Measurements from ENCODE around the gene PDCD6IP. TPM values are rescaled to one million over a fixed set of nuclear protein-coding genes. Genes with fewer than 3 reads are reported as not detected.
A peak's percentile ranks its signal among the peaks of the same experiment; 100 is the strongest.
"Not testable (repeated sequence)": the region's sequence is repeated elsewhere in the genome, so short reads cannot be mapped to it uniquely, and the experiment has no call there.

PDCD6IP gene, protein sequence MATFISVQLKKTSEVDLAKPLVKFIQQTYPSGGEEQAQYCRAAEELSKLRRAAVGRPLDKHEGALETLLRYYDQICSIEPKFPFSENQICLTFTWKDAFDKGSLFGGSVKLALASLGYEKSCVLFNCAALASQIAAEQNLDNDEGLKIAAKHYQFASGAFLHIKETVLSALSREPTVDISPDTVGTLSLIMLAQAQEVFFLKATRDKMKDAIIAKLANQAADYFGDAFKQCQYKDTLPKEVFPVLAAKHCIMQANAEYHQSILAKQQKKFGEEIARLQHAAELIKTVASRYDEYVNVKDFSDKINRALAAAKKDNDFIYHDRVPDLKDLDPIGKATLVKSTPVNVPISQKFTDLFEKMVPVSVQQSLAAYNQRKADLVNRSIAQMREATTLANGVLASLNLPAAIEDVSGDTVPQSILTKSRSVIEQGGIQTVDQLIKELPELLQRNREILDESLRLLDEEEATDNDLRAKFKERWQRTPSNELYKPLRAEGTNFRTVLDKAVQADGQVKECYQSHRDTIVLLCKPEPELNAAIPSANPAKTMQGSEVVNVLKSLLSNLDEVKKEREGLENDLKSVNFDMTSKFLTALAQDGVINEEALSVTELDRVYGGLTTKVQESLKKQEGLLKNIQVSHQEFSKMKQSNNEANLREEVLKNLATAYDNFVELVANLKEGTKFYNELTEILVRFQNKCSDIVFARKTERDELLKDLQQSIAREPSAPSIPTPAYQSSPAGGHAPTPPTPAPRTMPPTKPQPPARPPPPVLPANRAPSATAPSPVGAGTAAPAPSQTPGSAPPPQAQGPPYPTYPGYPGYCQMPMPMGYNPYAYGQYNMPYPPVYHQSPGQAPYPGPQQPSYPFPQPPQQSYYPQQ
- 156 and 172 TPM in 2 replicates for total RNA-seq

DNA sequence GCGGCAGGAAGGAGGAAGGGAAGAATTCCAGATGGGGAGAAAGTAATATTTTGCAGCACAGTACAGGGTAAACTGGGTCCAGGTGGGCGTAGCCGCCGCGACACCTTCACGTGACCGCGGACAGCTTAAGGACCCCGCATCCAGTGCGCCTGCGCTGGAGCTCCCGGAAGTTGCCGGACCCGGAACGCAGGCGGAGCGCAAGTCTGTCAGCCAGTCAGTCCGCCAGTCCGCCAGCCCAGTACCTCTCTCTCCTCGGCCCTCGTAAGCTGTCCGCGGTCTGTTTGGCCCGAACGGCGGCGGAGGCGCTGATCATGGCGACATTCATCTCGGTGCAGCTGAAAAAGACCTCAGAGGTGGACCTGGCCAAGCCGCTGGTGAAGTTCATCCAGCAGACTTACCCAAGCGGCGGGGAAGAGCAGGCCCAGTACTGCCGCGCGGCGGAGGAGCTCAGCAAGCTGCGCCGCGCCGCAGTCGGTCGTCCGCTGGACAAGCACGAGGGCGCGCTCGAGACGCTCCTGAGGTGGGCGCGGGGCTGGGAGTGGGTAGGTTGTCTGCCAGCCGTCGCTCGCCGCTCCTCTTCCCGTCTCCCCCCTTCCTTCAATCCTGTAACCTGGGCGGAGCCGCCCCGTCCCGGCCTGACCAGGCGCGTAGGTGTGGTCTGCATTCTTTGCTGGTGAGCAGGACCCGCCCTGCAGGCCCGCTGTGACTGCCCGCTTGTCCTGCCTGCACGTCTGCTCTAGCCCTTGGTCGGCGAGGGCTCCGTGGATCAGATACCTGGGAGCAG, at the start of gene PDCD6IP:
PDCD6IP (plus strand) TSS at position 213 of the 784 bp plus-strand sequence; CDS start at position 312, 99 bp downstream.
- peak; percentile 48 for DNase-seq (ENCODE audit: extremely low read depth, low read depth, low spot score)

DNA sequence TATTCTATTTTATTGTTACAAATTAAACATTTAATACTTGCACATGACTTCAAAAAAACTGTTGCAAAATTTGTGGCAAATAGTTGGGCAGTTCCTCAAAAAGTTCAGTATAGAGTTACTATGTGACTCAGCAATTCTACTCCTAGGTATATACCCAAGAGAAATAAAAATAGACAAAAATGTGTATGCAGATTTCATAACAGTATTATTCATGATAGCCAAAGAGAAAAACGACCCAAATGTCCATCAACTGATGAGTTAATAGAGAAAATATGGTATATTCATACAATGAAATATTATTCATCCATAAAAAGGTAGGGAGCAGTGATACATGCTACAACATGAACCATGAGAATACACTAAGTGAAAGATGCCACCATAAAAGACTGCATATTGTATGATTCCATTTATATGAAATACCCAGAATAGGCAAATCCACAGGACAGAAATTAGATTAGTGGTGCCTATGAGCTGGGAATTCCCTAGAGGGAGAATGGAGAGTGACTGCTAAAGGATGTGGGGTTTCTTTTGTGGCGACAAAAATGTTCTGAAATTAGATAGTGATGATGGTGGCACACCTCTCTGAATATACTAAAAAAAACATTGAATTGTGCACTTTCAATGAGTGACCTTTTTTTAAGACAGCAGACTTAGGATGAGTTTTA, 48.8 kb upstream of the PDCD6IP start:
- DNase-seq (ENCODE audit: extremely low read depth, low read depth, low spot score): no peak

DNA sequence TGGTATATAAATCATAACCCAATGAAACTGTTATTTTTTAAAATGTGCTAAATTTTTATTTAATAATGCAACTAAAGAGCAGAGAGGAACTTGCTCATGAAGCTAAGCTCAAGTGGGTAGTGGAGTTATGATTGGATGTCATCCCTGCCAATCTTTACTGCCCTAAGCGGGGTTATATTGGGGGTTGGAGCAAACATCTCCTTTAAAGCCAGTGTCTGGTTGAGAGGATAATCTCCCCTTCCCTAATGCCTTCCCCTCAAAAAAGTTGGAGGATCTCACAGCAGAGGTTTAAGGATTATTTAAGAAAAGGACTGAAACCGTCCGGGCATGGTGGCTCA, 48.2 kb upstream of the PDCD6IP start:
- DNase-seq (ENCODE audit: extremely low read depth, low read depth, low spot score): no peak

DNA sequence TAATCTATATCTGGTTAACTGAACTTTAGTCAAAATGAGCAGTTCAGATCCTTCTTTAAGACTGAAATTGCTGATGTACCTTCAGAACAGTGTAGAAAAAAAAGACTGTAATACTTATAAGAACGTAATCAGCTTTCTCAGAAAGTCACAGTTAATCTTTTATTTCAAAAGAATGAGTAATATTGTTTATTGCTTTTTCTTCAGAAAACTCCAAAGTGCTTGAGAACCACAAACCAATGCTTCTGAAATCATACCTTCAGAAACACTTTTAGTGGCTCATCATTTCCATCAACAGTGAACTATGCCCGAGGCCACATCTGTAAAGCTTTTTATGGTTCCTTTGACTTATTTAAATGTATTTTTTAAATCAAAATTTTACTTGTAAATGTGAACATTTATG, 47.1 kb upstream of the PDCD6IP start:
- DNase-seq (ENCODE audit: extremely low read depth, low read depth, low spot score): no peak

DNA sequence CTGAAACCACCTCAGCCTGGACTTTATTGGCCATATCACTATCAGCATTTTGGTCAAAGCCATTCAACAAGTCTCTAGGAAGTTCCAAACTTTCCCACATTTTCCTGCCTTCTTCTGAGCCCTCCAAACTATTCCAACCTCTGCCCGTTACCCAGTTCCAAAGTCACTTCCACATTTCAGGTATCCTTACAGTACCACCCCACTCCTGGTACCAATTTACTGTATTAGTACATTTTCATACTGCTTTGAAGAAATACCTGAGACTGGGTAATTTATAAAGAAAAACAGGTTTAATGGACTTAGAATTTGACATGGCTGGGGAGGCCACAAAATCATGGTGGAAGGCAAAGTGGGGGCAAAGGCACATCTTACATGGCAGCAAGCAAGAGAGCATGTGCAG, 44.0 kb upstream of the PDCD6IP start:
- DNase-seq (ENCODE audit: extremely low read depth, low read depth, low spot score): not testable (repeated sequence)

DNA sequence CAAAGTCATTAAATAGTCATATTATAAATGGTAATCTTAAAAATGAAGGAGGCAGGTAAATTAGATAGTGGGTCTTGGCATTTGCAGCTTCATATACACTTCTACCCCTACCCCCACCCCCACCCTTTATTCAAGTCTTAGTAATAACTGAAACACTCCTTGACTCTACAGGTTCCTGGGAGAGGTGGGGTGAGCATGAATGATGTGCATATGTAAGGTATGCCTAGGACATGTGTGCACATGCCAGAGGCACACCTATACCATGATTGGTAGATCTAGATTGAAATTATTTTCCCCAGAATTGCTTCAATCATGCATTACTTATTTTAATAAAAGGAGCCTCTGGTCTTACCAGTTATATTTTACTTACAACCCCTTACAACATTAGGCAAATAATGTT, 40.1 kb upstream of the PDCD6IP start:
- no peak for DNase-seq (ENCODE audit: extremely low read depth, low read depth, low spot score)

DNA sequence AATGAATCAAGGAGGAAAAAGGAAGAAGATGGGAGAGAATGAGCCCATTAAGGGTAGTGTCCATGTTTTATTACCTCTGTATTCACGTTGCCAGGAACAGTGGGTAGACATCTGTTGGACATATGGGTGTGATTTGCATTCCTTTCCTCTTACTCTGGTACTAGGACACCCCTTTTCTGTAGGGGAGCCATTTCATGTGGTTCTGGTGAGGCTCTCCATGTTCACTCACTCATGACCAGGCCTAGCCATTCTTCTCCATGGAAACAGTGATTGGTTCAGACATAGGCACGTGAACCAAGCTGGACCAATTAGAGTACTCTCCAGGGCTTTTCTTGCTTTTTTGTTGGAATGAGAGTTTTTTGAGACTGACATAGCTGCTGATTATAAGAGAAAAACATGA, 39.6 kb upstream of the PDCD6IP start:
- DNase-seq (ENCODE audit: extremely low read depth, low read depth, low spot score): no peak

DNA sequence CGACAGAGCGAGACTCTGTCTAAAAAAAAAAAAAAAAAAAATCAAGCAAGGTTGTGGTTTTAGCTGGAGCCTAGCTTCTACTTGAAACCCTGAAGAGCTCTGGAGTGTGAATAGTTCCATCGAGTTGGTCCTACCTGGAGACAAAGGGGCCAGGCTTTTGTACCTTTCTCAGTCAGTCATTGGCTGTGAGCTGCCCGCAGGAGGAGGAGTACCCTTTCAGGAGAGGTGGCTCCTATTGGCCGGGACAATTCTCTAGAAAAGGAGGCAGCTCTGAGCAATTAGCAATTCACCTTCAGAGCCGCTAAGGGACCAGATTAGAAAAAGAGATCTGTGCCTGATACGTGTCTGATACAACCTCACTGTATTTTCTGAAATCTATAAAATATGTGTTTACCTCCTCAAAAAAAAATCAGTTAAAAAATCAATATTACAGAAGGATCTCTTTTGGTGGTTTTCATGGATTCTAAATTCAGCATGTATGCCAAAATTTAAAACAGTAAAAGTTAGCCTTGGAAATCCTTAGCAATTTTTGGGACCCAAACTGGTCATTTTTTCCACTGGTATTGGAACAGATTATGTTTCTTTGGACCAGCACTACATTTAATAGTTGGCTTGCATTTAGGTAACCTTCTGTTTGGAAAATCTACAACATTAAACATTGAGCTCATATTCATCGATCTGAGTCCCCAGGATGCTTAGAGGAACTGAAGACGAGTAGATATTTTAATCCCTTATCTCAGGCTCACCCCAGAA, 29.7 kb upstream of the PDCD6IP start:
- DNase-seq (ENCODE audit: extremely low read depth, low read depth, low spot score): no peak

DNA sequence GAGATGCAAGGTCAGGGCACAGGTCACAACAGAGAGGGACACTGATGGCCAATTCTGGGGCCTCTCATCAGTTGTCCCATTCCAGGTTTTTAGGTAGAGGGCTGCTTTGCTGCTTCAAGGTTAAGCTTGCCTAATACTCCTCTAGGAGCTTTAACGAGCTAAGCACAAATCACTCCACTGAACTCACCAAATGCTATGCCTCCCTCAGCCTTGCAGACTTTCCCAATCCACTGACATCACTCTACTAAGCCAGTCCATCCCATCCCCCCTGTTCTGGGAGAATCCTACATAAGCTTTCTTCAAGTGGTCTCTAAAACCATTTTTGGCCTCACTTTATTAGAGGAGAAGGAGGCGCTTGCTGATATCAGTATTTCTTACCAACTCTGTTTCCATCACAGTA, 24.8 kb upstream of the PDCD6IP start:
- no peak for DNase-seq (ENCODE audit: extremely low read depth, low read depth, low spot score)

DNA sequence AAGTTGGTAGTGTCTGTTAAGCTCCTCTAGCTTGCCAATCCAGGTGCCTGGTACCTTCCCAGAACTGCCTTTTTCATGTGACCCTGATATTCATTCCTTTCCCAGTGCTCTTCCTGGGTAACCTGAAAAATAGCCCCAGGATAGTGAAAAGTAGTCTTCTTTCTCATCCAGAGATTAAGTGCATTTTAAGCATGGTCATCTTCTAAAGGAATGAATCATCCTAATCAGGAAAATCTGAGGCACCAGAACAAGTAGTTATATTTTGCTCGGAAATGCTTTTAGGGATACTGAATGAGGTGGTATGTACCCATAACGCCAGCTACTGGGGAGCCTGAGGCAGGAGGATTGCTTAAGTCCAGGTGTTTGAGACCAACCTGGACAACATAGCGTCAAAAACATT, 23.1 kb upstream of the PDCD6IP start:
- no peak for DNase-seq (ENCODE audit: extremely low read depth, low read depth, low spot score)

DNA sequence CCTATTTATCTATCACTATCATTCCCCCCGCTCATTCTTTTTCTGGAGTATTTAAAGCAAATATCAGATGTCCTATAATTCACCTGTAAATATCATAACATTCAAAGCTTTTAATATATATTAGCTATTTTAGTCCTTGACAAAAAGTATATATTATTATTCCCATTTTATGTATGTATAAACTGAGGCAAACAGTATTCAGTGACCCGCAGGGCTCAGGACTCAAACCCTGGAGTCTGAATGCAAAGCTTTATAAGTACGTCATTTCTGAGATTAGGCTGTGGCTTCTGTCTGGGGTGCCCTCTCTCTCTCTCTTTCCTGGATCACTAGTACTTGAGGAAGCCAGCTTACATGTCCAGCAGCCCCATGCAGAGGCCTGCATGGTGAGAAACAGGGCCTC, 20.4 kb upstream of the PDCD6IP start:
- DNase-seq (ENCODE audit: extremely low read depth, low read depth, low spot score): no peak

DNA sequence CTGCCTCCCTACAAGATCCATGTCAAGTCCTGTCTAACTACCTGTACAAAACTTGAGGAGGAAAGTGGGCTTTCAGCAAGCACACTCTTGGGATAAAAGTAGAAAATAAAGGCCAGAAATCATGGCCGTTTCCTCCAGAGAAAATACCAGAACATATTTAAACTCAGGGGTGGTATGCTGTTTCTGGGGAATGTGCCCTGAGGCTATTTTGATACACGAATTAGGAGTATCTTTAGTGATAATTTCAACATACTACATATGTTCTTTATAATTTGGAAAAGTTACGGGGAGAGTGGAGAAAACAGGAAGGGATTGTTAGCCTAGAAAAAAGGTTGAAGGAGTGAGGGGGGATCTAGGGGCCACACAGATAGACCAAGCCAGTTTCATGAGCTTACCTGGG, 18.7 kb upstream of the PDCD6IP start:
- DNase-seq (ENCODE audit: extremely low read depth, low read depth, low spot score): no peak

DNA sequence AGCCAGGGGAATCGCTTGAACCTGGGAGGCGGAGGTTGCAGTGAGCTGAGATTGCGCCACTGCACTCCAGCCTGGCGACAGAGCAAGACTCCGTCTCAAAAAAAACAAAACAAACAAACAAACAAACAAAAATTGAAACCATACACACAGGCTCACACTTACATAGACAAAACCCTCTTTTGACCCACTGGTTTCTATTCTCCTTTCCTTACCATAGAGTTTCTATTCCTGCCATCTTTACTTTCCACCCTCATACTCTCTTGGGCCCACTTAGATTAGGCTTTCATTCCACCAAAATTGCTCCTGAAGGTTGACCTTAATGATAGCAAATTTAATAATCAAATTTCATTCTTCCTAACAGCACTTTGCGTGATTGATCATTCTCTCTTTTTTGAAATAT, 17.0 kb upstream of the PDCD6IP start:
- DNase-seq (ENCODE audit: extremely low read depth, low read depth, low spot score): not testable (repeated sequence)

DNA sequence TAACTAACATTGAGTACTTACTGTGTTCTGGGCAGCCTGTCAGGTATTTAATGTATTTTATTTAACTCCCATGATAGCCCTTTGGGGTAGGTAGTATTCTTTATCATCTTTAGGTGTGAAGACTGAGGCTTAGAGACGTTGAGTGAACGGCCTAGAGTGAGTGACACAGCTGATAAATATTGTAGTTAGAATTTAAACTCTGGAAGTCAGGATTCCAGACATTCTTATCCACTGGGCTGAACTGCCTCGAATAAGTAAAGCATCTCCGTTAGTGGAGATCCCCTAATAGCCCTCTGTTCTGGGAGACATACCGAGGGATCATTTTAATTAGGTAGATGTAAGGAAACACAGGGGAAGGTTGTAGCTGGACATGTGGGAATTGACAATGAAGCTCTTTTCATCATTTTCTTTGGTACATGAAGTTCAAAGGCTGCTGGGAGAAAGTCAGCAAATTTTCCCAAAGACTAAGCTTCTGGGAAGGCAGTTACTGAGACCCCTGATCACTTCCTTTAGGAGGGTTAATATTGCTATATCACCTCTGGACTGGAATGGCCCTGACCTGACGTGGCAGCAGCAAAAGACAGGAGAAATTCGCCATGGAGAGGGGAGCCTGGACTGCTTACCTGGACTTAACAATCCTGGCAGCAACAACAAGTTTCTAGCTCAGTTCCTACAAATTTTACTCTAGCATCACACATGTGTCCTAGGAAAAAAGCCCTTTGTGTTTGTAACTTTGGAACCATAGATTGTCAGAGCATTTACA, 11.7 kb upstream of the PDCD6IP start:
- DNase-seq (ENCODE audit: extremely low read depth, low read depth, low spot score): no peak

DNA sequence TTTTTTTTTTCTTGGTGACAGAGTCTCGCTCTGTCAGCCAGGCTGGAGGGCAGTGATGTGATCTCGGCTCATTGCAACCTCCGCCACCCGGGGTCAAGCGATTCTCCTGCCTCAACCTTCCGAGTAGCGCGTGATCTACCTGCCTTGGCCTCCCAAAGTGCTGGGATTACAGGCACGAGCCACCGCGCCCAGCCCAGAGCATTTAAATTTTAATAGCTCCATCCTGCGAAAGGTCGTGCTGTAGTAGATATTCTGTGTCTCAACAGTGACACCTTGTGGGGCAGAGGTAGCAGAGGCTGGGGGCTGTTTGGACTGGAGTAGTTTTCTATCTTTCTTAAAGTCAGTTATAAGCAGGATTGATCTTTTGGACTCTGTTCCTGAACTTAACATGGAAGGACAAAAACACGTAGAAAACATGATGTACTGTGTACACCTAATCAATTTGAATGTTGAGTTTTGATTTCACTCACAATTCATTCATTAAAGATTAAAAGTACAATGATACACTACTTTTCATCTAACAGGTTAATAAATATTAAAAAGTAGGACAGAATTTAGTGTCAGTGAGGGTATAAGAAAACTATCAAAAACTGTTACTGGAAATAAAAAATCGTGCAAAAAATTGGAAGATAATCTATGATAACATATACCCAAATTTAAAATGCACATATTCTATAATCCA, 11.0 kb upstream of the PDCD6IP start:
- DNase-seq (ENCODE audit: extremely low read depth, low read depth, low spot score): no peak

DNA sequence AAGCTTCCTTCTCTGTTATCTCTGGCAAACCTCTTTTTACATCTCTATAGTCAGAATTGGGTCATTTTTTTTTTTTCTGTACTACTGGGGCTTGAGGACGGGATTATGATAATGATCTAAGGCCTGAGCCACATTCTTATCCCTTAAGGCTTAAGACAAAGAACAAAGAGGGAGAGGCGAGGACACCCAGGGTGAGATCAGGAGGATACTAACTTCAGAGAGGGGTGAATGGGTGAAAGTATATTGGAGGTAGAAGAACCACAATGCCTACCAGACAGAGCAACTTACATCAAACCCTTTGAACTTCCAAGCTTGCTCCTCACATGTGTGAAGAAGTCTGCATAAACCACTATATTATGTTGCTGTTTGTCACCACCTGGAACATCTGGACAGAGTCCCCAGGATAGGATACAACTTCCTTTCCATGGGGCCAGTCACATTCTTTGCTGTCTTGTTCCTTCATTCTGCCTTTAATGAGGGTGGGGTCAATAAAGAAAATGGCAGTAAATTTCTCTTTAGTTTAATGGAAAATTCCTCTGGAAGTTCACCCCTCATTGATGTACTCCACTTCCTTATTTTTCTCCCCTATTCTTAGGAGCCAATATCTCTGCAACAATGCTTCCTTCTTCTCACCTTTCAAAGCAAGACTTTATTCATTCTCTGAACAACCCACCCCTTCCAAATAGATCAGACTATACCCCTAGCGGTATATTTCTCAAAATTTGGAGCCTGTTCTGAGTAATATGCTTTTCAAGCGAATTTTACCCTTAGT, 9.1 kb upstream of the PDCD6IP start:
- no peak for DNase-seq (ENCODE audit: extremely low read depth, low read depth, low spot score)

DNA sequence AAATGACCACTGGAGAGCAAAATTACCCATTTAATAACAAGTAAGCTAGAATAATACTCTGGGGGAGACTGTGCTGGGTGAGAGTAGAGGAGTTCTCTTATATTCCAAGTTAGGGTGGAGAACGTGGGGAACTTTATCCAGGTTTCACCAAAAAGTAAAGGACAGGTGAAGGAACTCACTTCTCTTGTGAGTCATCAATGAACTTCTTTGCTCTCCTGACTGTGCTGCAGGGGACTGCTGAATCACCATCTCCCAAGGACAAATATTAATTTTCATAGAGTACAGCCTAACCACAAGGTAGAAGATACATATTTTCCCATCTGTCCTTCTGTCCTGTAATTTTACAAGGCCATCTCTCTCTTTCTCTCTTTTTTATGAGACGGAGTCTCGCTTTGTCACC, 8.3 kb upstream of the PDCD6IP start:
- DNase-seq (ENCODE audit: extremely low read depth, low read depth, low spot score): no peak
